Mesodermal cell (in vitro differentiated cells): ENCODE data around the gene SIRPA.

Source experiments
- H3K27ac ChIP-seq: 2 replicates; pipeline ENCODE4 v1.7.0; 2013; ENCODE audit warnings: mild to moderate bottlenecking, low read depth, low read length, moderate library complexity; ENCODE audit not compliant: severe bottlenecking
- H3K36me3 ChIP-seq: 2 replicates; pipeline ENCODE4 v1.7.1; 2013; ENCODE audit warnings: mild to moderate bottlenecking, low read length, moderate library complexity; ENCODE audit not compliant: control insufficient read depth, insufficient read depth
- H3K4me1 ChIP-seq: one replicate; pipeline ENCODE4 v1.7.1; 2013; ENCODE audit warnings: mild to moderate bottlenecking, low read length; ENCODE audit not compliant: insufficient read depth, control insufficient read depth, poor library complexity, severe bottlenecking
- H3K4me3 ChIP-seq: 2 replicates; pipeline ENCODE4 v1.7.0; 2013; ENCODE audit warnings: low read length, control low read depth, mild to moderate bottlenecking; ENCODE audit not compliant: insufficient read depth, poor library complexity, severe bottlenecking; ENCODE audit errors: extremely low read depth
- H3K9me3 ChIP-seq: 2 replicates; pipeline ENCODE4 v1.7.1; 2013; ENCODE audit warnings: mild to moderate bottlenecking, low read length, moderate library complexity; ENCODE audit not compliant: control insufficient read depth
- WGBS, 2 experiments: methylation state at CpG; one replicate each; pipeline ENCODE4 v1.1.5; 2013; ENCODE audit warnings: missing lambda C conversion rate in 2 of 2; ENCODE audit not compliant: insufficient coverage in 2 of 2; 5-methylcytosine and 5-hydroxymethylcytosine counted together

The SIRPA gene

GRCh38 chr20:1942061-1942460 is 46.9 kb downstream of the SIRPA start:
- no peak overlapping the region for H3K4me3 ChIP-seq
- peaks cover 5% of the 10 kb centered on the region for H3K36me3 ChIP-seq
- H3K4me1 ChIP-seq = peaks cover 5% of the 10 kb centered on the region
- no peak overlapping the region for H3K27ac ChIP-seq
- H3K9me3 ChIP-seq = no peaks in the 10 kb centered on the region
- WGBS, 2 experiments = 97 to 100% methylated on average over 1 to 7 of the region's 7 CpGs

- WGBS, 2 experiments = 87 to 90% methylated on average over 9 to 12 of the region's 13 CpGs
- Histone ChIP-seq H3K4me1 (peaks cover 9% of the 10 kb centered on the region), H3K9me3 (no peaks in the 10 kb centered on the region), H3K4me3 (no peak overlapping the region), H3K36me3 (no peaks in the 10 kb centered on the region), H3K27ac (no peak overlapping the region)
Observed at GRCh38 chr20:1942486-1943274, 47.5 kb downstream of the SIRPA start.

- H3K4me1 ChIP-seq = peaks cover 9% of the 10 kb centered on the region
- H3K27ac ChIP-seq = no peak overlapping the region
Observed at GRCh38 chr20:1943275-1944002, 48.2 kb downstream of the SIRPA start.

GRCh38 chr20:1944345-1945091 is 49.3 kb downstream of the SIRPA start:
- Histone ChIP-seq H3K4me3 (no peak overlapping the region), H3K9me3 (no peaks in the 10 kb centered on the region), H3K4me1 (peaks cover 9% of the 10 kb centered on the region), H3K36me3 (no peaks in the 10 kb centered on the region), H3K27ac (no peak overlapping the region)
- WGBS, 2 experiments = 81 to 86% methylated on average over 6 of the region's 6 CpGs

More at GRCh38 chr20:1943275-1944002, 48.2 kb downstream of the SIRPA start:
- H3K36me3 ChIP-seq = no peaks in the 10 kb centered on the region
- 93 to 94% methylated on average over 5 to 8 of the region's 8 CpGs for WGBS, 2 experiments
- H3K9me3 ChIP-seq = no peaks in the 10 kb centered on the region
- H3K4me3 ChIP-seq = no peak overlapping the region

- Histone ChIP-seq H3K36me3 (no peaks in the 10 kb centered on the region), H3K4me1 (peaks cover 9% of the 10 kb centered on the region), H3K27ac (no peak overlapping the region), H3K9me3 (no peaks in the 10 kb centered on the region), H3K4me3 (no peak overlapping the region)
- WGBS, 2 experiments = 92 to 94% methylated on average over 9 of the region's 9 CpGs
Observed at GRCh38 chr20:1945134-1945618, 50.0 kb downstream of the SIRPA start.

- H3K4me3 ChIP-seq = no peak overlapping the region
- no peaks in the 10 kb centered on the region for H3K9me3 ChIP-seq
- peaks cover 9% of the 10 kb centered on the region for H3K4me1 ChIP-seq
- WGBS, 2 experiments = 85 to 86% methylated on average over 6 of the region's 7 CpGs
- H3K36me3 ChIP-seq = no peaks in the 10 kb centered on the region
- H3K27ac ChIP-seq = no peak overlapping the region
Observed at GRCh38 chr20:1945660-1946059, 50.5 kb downstream of the SIRPA start.

GRCh38 chr20:1946442-1946761 is 51.2 kb downstream of the SIRPA start:
- Histone ChIP-seq H3K4me1 (peaks cover 9% of the 10 kb centered on the region), H3K4me3 (no peak overlapping the region), H3K9me3 (no peaks in the 10 kb centered on the region), H3K27ac (no peak overlapping the region), H3K36me3 (no peaks in the 10 kb centered on the region)
- 70% methylated on average over 5 of the region's 7 CpGs; no CpG with 5 or more reads in 1 of the 2 experiments for WGBS, 2 experiments

- Histone ChIP-seq H3K9me3 (no peaks in the 10 kb centered on the region), H3K27ac (no peak overlapping the region), H3K36me3 (no peaks in the 10 kb centered on the region), H3K4me1 (peaks cover 9% of the 10 kb centered on the region), H3K4me3 (peak overlapping the region; percentile 14)
- 7 to 9% methylated on average over 30 to 35 of the region's 39 CpGs for WGBS, 2 experiments
Observed at GRCh38 chr20:1946762-1947534, 51.7 kb downstream of the SIRPA start.

- WGBS, 2 experiments = 49 to 52% methylated on average over 13 to 14 of the region's 14 CpGs
Observed at GRCh38 chr20:1947535-1947846, 52.3 kb downstream of the SIRPA start.

More at GRCh38 chr20:1947535-1947846, 52.3 kb downstream of the SIRPA start:
- no peaks in the 10 kb centered on the region for H3K36me3 ChIP-seq
- H3K4me1 ChIP-seq = peaks cover 9% of the 10 kb centered on the region
- no peak overlapping the region for H3K27ac ChIP-seq
- H3K4me3 ChIP-seq = peak overlapping the region; percentile 14
- no peaks in the 10 kb centered on the region for H3K9me3 ChIP-seq
